Measurements from ENCODE around the gene P2RX3.
A peak's percentile ranks its signal among the peaks of the same experiment; 100 is the strongest.
"Not testable (repeated sequence)": the region's sequence is repeated elsewhere in the genome, so short reads cannot be mapped to it uniquely, and the experiment has no call there.

Gene P2RX3

DNA sequence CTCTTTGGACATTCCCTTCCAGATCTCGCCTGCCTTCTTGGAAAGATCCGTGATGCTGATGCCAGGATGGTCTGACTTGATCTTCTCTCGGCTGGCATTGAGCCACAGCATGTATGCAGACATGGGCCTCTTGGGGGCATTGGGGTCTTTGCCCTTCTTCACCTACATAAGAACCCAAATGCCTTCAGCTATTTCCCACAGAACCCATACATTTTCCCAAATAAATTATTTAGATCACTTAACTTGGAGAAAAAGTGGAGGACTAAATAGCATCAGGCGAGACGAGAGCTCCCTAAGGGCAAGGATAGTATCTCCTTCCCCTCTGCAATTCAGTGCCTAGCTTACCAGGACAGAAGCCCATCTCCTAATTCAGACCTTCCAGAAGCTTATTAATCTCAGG, 10.4 kb upstream of the P2RX3 start:
- H3K4me3 Mint-ChIP-seq, result no peak overlapping the region

DNA sequence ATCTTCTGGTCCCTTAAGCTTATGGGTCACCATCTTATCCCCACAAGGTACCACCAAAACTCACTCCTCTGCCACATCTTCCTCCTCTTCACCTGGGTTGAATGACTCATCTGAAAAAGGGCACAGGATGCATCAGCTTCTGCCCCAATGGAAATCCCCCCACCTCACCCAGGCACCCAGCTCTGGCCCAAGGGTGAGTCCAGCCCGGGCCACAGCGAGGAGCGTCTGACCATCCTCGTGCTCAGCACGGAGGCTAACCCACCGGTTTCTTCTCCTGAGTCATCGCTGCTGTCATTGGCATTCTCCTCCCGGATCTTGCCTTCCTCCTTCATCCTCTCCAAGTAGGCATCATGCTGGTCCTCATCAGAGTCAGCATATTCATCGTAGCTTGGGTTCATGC, 8.1 kb upstream of the P2RX3 start:
- no peak overlapping the region for H3K4me3 Mint-ChIP-seq
- no peaks in the 10 kb centered on the region for H3K9me3 Mint-ChIP-seq
- DNase-seq (ENCODE audit: low spot score), result no peak
- peaks cover 38% of the 10 kb centered on the region for H3K4me1 Mint-ChIP-seq (ENCODE audit: low read depth)
- H3K36me3 Mint-ChIP-seq (ENCODE audit: low read depth), result peaks cover 84% of the 10 kb centered on the region
- no peaks in the 10 kb centered on the region for H3K27me3 Mint-ChIP-seq (ENCODE audit: low read depth)
- no peak overlapping the region for H3K27ac Mint-ChIP-seq

More for the DNA sequence above, 10.4 kb upstream of the P2RX3 start:
- H3K27me3 Mint-ChIP-seq (ENCODE audit: low read depth), result no peaks in the 10 kb centered on the region
- peak overlapping the region; percentile 0 for H3K27ac Mint-ChIP-seq
- DNase-seq (ENCODE audit: low spot score), result no peak
- H3K4me1 Mint-ChIP-seq (ENCODE audit: low read depth), result peaks cover 28% of the 10 kb centered on the region
- H3K36me3 Mint-ChIP-seq (ENCODE audit: low read depth), result peaks cover 68% of the 10 kb centered on the region
- no peaks in the 10 kb centered on the region for H3K9me3 Mint-ChIP-seq

DNA sequence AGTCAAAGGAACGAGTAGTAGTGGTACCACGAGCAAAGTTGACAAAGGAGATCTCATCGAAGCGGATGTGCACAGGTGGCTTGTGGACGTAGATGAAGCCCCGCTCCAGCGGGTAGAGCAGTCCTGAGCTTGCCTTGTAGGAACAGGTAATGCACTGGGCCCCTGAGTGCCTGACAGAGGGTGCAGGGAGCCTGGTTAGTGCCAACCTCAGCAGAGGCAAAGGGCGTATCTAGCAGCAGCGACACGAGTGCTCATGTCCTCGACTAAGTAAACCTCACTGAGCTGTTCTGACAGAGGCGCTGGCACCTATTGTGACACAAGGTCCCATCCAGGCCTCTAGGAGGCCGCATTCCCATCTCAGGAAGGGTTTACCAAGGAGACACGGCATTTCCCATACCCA, 6.4 kb upstream of the P2RX3 start:
- peaks cover 75% of the 10 kb centered on the region for H3K36me3 Mint-ChIP-seq (ENCODE audit: low read depth)
- DNase-seq (ENCODE audit: low spot score), result no peak
- H3K27ac Mint-ChIP-seq, result no peak overlapping the region
- no peaks in the 10 kb centered on the region for H3K9me3 Mint-ChIP-seq
- H3K27me3 Mint-ChIP-seq (ENCODE audit: low read depth), result no peaks in the 10 kb centered on the region
- peaks cover 31% of the 10 kb centered on the region for H3K4me1 Mint-ChIP-seq (ENCODE audit: low read depth)
- no peak overlapping the region for H3K4me3 Mint-ChIP-seq

DNA sequence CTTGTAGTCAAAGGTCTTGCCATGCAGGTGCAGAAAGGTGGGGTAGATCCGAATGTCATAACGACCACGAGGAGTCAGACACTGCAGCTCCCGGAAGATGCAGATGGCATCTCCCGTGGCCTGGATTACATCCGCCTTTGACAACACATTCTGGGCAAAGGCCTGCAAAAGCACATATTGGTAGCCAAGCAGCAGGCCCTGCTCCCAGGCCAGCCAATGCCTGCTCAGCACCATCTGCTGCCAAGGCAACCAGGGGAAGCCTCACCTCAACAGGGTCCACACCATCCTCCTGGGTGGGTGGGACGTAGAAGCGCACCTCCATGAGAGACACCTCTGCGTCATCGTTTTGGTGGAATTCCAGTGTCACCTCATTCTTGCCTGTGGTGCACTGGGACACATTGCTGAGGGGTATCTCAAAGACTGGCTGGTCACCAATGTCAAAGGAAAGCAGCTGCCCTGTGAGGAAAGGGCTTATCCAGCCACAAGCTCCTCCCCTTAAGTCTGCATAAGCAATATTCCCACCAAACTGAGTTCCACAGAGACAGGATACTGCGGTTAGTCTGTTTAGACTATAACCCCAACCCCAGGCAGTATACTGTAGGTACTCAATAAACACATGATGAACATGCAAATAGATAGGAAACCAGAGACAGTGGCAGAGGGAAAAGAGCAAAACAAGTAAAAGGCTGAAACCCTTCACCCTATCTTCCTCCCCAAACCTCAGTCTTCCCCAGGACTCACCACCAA, 5.3 kb upstream of the P2RX3 start:
- H3K4me1 Mint-ChIP-seq (ENCODE audit: low read depth), result peaks cover 27% of the 10 kb centered on the region
- H3K36me3 Mint-ChIP-seq (ENCODE audit: low read depth), result peaks cover 63% of the 10 kb centered on the region
- no peak for DNase-seq (ENCODE audit: low spot score)
- H3K9me3 Mint-ChIP-seq, result no peaks in the 10 kb centered on the region
- H3K27me3 Mint-ChIP-seq (ENCODE audit: low read depth), result no peaks in the 10 kb centered on the region
- no peak overlapping the region for H3K4me3 Mint-ChIP-seq
- no peak overlapping the region for H3K27ac Mint-ChIP-seq

DNA sequence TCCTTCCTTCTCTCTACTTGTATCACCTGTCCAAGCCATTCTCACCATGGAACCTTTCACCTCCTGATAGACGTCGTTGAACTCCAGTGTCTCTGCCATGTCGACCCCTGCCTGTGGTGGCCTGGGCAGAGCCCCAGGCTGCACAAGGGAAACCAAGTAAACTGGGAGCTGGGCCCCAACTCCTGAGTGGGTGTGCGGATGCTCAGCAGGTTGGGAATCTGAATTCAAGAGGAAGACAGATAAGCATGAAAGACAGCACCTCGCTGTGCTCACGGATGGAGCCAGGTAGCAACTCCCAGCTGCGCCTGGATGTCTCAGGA, 3.2 kb upstream of the P2RX3 start:
- Mint-ChIP-seq H3K36me3 (ENCODE audit: low read depth) (peaks cover 43% of the 10 kb centered on the region), H3K4me3 (peak overlapping the region; percentile 99)

DNA sequence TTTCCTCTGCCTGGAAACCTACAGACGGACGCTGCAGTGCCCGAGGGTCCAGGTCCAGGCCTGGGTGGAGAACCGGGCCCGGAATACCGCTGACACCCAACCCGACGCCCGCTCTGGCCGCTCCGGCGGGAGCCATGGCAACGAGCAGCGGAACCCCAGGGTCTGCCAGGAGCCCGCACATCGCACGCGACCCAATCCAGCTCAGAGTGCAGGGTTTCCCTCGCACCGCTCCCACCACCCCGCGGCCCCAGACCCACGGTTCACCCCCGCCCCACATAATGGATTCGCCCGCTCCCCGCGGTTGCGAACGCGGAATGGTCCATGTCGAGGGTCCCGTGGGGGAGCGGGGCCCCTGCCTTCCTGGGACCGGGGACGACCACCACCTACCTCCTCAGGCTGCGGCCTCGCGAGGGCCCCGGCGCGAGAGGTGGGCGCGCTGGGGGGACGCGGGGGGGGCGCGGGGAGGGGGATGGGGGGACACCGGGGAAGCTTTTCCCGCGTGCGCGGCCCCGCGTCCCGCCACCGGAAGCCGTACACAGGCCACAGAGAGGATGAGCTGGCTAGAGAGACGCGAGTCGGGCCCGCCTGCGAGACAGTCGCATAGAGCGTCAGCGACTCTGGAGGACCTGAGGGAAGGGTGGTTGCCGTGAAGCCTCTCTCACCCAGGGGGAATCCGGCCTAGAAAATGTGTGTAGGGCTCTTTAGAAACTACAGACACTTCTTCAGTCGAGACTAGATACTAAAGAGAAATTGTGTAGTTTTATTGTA, 2.6 kb upstream of the P2RX3 start, which contains the start of gene SSRP1:
Gene SSRP1 (minus strand): TSS at position 550 of the 768 bp plus-strand sequence. CDS start 771 bp downstream, outside the sequence.
- Mint-ChIP-seq H3K36me3 (ENCODE audit: low read depth) (peaks cover 38% of the 10 kb centered on the region), H3K27me3 (ENCODE audit: low read depth) (peaks cover 9% of the 10 kb centered on the region), H3K9me3 (no peaks in the 10 kb centered on the region), H3K4me3 (peak within 1 kb of the TSS; percentile 99), H3K27ac (peak within 1 kb of the TSS; percentile 100), H3K4me1 (ENCODE audit: low read depth) (peaks cover 31% of the 10 kb centered on the region)
- peak; percentile 81 for DNase-seq (ENCODE audit: low spot score)

More for the DNA sequence above, 3.2 kb upstream of the P2RX3 start:
- no peak for DNase-seq (ENCODE audit: low spot score)
- no peaks in the 10 kb centered on the region for H3K9me3 Mint-ChIP-seq
- H3K27ac Mint-ChIP-seq, result peak overlapping the region; percentile 90
- H3K4me1 Mint-ChIP-seq (ENCODE audit: low read depth), result peaks cover 31% of the 10 kb centered on the region
- peaks cover 9% of the 10 kb centered on the region for H3K27me3 Mint-ChIP-seq (ENCODE audit: low read depth)

DNA sequence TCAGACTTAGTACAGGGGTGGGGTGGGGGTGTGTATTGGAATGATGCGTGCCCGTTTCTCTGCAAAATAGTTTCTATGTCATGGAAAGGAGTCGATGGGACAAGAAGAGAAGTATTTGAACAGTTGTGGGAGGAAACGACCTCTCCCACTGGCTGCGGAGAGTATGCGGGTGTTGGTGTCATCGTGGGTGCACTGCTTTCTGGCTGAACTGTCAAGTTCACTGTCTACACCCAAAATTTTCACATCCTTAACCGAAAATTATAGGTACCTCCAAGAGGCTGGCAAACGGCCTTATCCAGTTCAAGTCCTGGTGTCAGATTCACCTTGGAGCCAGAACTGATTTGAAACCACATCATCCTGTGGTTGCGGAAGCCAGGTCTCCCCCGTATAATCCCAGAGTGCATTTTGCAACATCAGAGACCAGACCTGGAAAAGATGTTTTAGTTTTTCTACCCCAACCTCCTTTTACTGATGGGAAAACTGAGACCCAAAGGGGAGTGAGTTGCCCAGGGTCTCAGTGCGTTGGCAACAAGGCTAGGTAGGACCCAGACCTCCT, 2.0 kb upstream of the P2RX3 start:
- H3K36me3 Mint-ChIP-seq (ENCODE audit: low read depth), result peaks cover 32% of the 10 kb centered on the region
- peak; percentile 17 for DNase-seq (ENCODE audit: low spot score)
- H3K27ac Mint-ChIP-seq, result peak overlapping the region; percentile 100
- H3K27me3 Mint-ChIP-seq (ENCODE audit: low read depth), result peaks cover 12% of the 10 kb centered on the region
- no peaks in the 10 kb centered on the region for H3K9me3 Mint-ChIP-seq
- peaks cover 31% of the 10 kb centered on the region for H3K4me1 Mint-ChIP-seq (ENCODE audit: low read depth)
- H3K4me3 Mint-ChIP-seq, result peak overlapping the region; percentile 99

DNA sequence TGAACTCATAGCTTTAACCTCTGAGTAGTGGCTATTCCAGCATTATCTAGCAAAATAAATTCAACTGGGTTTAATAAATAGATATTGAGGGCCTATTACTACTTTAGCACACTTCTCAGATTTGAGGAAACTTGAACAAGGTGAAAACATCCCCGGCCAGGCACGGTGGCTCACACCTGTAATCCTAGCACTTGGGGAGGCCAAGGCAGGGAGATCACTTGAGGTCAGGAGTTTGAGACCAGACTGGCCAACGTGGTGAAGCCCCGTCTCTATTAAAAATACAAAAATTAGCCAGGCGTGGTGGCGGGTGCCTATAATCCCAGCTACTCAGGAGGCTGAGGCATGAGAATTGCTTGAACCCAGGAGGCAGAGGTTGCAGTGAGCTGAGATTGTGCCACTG, 1.3 kb upstream of the P2RX3 start:
- Mint-ChIP-seq H3K27me3 (ENCODE audit: low read depth) (peaks cover 12% of the 10 kb centered on the region), H3K27ac (peak overlapping the region; percentile 100), H3K36me3 (ENCODE audit: low read depth) (peaks cover 26% of the 10 kb centered on the region), H3K4me3 (peak overlapping the region; percentile 99), H3K4me1 (ENCODE audit: low read depth) (peaks cover 31% of the 10 kb centered on the region)
- not testable (repeated sequence) for H3K9me3 Mint-ChIP-seq; DNase-seq (ENCODE audit: low spot score)

DNA sequence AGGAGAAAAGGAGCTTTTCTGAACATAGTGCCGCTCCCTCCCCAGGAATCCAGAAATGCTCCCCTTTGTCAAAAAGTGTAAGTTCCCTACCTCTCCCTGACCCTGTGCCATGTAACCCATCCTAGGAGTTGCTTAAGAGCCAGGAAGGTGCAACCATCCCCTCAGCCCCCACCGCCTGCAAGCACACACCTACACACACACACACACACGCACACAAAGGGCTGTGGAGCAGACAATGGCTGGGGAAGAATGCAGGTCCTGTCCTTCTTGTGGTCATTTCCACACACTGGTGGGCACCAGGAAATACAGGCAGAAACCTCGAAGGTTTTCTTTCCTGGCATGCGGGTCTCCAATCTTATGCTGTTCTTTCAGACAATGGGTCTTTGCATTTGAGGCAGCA, 1.2 kb downstream of the P2RX3 start:
- Mint-ChIP-seq H3K36me3 (ENCODE audit: low read depth) (peaks cover 8% of the 10 kb centered on the region), H3K4me1 (ENCODE audit: low read depth) (peaks cover 18% of the 10 kb centered on the region), H3K9me3 (no peaks in the 10 kb centered on the region), H3K4me3 (no peak overlapping the region), H3K27ac (no peak overlapping the region), H3K27me3 (ENCODE audit: low read depth) (peaks cover 12% of the 10 kb centered on the region)
- no peak for DNase-seq (ENCODE audit: low spot score)

DNA sequence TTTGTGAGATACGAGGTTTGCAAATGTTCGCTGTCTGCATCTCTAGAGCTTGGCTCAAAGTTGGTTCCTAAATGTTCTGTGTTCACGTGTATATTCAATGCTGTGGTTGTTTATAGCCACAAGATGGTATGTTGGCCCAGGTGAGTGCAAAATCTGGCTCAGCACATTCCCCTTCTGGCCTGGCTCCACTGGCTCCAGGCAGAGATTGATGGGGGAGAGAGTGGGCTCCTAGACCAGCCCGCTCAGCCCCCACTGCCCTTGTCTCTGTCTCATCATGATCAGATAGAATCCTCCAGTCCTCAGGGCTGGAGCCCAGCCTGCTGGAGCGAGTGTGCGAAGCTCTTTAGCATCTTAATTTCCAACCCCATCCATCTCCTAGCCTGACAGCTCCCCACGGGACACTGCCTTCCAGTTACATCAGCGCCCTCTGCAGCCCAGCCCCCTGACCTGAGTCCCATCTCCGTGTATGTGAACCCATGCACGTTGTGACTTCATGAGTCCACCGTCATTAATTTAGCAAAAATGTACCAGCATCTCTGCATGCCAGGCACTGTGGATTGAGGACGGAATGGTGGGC, 2.0 kb downstream of the P2RX3 start:
- Mint-ChIP-seq H3K9me3 (no peaks in the 10 kb centered on the region), H3K27me3 (ENCODE audit: low read depth) (peaks cover 12% of the 10 kb centered on the region), H3K4me3 (no peak overlapping the region), H3K36me3 (ENCODE audit: low read depth) (peaks cover 2% of the 10 kb centered on the region), H3K4me1 (ENCODE audit: low read depth) (peaks cover 12% of the 10 kb centered on the region), H3K27ac (no peak overlapping the region)
- DNase-seq (ENCODE audit: low spot score), result no peak

DNA sequence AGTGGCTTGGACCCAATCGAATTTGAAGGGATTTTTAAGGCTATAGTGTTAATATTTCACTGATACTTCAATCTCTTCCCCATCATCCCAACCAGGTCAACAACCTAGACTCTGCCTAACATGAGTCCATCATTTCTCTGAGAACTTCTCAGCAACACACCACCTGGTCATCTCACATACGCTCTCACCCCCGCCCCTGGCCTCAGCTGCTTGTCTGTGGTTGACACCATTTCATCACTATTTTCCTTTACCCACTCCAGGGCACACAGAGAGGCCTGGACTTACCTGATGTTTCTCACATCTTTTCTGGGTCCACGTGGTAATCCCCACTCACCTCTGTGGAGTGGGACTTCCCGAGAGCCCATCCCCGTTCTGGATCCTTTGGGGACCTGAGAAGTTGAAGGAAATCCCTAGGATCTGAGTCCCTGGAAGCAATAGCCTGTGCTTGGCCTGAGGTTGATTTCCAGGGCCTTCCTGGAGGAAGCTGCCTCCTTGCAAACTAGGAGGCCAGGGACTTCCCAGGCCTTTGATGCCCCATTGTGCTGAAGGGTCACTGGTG, 3.2 kb downstream of the P2RX3 start:
- Mint-ChIP-seq H3K27ac (no peak overlapping the region), H3K4me3 (no peak overlapping the region), H3K27me3 (ENCODE audit: low read depth) (peaks cover 12% of the 10 kb centered on the region), H3K4me1 (ENCODE audit: low read depth) (peaks cover 12% of the 10 kb centered on the region), H3K9me3 (no peaks in the 10 kb centered on the region), H3K36me3 (ENCODE audit: low read depth) (no peaks in the 10 kb centered on the region)
- no peak for DNase-seq (ENCODE audit: low spot score)

DNA sequence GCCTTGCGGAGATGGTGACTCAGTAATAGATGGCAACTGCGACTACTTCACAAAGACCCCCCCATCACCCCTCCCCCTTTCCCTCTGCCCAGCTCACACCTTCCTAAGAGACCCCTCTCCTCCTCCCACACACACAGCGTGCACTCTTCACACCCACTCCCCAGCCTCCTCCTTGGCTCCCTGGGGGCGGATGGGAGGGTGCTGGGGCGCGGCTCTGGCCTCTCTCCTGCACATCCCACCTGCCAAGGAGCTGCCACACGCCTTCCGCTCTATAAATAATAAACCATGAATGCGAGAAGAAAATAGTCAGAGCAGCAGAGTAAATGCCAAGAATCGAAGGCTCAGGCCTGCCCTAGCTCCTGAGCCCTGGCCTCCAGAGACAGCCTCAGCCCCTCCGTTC, 4.5 kb downstream of the P2RX3 start:
- Mint-ChIP-seq H3K27ac (no peak overlapping the region), H3K9me3 (no peaks in the 10 kb centered on the region), H3K36me3 (ENCODE audit: low read depth) (no peaks in the 10 kb centered on the region), H3K27me3 (ENCODE audit: low read depth) (peaks cover 12% of the 10 kb centered on the region), H3K4me1 (ENCODE audit: low read depth) (peaks cover 9% of the 10 kb centered on the region), H3K4me3 (no peak overlapping the region)
- no peak for DNase-seq (ENCODE audit: low spot score)

DNA sequence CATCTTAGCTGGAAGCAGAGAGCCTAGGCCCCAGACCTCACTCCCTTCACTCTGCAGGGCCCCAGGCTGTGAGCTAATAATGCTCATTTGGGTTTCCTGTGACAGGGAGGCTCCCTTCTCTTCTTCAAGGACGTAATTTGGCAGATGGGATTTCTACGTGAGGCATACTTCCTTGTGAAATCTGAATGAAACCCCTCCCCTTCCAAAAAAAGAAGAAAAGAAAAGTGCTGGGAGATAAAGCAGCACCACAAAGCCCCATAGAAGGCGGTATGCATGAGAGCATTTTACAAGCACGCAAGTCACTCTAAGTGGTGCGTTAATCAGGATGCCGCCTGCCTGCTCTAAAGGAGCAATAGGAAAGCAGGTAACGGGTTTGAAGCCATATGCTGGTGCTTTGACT, 5.7 kb downstream of the P2RX3 start:
- no peak overlapping the region for H3K27ac Mint-ChIP-seq
- H3K27me3 Mint-ChIP-seq (ENCODE audit: low read depth), result peaks cover 12% of the 10 kb centered on the region
- DNase-seq (ENCODE audit: low spot score), result no peak
- H3K36me3 Mint-ChIP-seq (ENCODE audit: low read depth), result no peaks in the 10 kb centered on the region
- no peak overlapping the region for H3K4me3 Mint-ChIP-seq
- peaks cover 9% of the 10 kb centered on the region for H3K4me1 Mint-ChIP-seq (ENCODE audit: low read depth)
- no peaks in the 10 kb centered on the region for H3K9me3 Mint-ChIP-seq

DNA sequence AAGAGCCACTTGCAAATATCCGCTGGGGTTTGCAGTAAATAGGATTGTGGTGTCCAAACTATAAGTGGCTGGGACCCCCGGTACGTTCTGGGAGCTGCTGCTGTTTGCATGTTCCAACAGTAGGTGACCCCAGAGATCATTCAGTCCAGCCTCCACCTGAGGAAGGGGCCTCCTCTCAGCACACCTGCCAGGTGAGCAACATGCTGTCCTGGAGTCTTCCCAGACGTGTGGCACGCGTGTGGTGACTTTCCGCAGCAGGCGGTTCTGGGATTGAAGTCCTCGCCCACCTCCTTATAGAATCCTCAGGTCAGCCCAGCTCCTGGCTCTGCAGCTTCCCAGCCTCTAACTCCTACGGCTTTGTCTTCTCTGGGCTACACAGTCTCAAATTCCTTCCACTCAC, 6.7 kb downstream of the P2RX3 start:
- peaks cover 6% of the 10 kb centered on the region for H3K4me1 Mint-ChIP-seq (ENCODE audit: low read depth)
- no peaks in the 10 kb centered on the region for H3K36me3 Mint-ChIP-seq (ENCODE audit: low read depth)
- no peaks in the 10 kb centered on the region for H3K9me3 Mint-ChIP-seq
- no peak overlapping the region for H3K27ac Mint-ChIP-seq
- no peak overlapping the region for H3K4me3 Mint-ChIP-seq
- DNase-seq (ENCODE audit: low spot score), result no peak
- H3K27me3 Mint-ChIP-seq (ENCODE audit: low read depth), result peaks cover 4% of the 10 kb centered on the region

Data from T-helper 2 cell treated with Interferon-gamma antibody and Interleukin-4, amounts not matched to agents 5 μg/mL and 100 μg/mL, for 36 hours (primary cell).